PC-3 (cell line): ENCODE data around the gene AHNAK.
"Not testable (repeated sequence)": the region's sequence is repeated elsewhere in the genome, so short reads cannot be mapped to it uniquely, and the experiment has no call there.

Source experiments
- EZH2 ChIP-seq: fragments of 300-600 bp; sonication (generic); IDR thresholded peaks from one replicate; pipeline ENCODE4 v1.6.1; 2017; ENCODE audit warnings: antibody characterized with exemption, mild to moderate bottlenecking, low read length; ENCODE audit not compliant: unreplicated experiment
- TF ChIP-seq, protein P1 (sequence below): fragments of 300-600 bp; sonication (generic); conservative IDR thresholded peaks from 2 replicates; pipeline ENCODE4 v1.5.1; 2017; ENCODE audit warnings: antibody characterized with exemption, low read depth, mild to moderate bottlenecking, low read length

DNA sequence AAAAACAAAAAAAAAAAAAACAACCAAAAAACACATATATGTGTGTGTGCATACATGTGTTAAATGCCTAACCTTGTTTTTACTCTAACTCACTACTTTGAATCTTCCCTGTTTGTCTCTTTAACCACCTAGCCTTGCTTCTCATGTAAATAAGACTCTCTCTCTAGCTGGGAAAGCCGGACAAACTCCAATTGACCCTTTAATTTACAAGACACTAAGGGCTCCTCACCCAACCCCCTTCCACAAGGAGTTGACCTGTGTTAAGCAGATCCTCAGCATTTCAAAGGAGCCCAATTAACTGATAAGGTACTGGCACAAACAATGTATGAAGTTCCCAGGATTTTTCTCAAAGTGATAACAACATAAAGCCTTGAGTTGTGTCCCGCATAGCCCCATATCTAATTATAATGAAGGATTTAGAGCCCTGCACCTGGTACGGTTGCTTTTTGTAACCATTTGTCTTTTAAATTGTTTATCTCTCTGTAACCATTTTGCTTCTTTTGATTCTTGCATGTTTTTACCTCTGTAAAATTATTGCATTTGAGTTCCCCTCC, 15.1 kb upstream of the AHNAK start:
- not testable (repeated sequence) for TF ChIP-seq EZH2
- TF ChIP-seq, protein P1, sequence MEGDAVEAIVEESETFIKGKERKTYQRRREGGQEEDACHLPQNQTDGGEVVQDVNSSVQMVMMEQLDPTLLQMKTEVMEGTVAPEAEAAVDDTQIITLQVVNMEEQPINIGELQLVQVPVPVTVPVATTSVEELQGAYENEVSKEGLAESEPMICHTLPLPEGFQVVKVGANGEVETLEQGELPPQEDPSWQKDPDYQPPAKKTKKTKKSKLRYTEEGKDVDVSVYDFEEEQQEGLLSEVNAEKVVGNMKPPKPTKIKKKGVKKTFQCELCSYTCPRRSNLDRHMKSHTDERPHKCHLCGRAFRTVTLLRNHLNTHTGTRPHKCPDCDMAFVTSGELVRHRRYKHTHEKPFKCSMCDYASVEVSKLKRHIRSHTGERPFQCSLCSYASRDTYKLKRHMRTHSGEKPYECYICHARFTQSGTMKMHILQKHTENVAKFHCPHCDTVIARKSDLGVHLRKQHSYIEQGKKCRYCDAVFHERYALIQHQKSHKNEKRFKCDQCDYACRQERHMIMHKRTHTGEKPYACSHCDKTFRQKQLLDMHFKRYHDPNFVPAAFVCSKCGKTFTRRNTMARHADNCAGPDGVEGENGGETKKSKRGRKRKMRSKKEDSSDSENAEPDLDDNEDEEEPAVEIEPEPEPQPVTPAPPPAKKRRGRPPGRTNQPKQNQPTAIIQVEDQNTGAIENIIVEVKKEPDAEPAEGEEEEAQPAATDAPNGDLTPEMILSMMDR, result not testable (repeated sequence)
